Measurements from ENCODE around the gene ZNF506. TPM values are rescaled to one million over a fixed set of nuclear protein-coding genes. Genes with fewer than 3 reads are reported as not detected.
"Not testable (repeated sequence)": the region's sequence is repeated elsewhere in the genome, so short reads cannot be mapped to it uniquely, and the experiment has no call there.

ZNF506 gene
- total RNA-seq, 3 donors from 2014 or later, result 18.4 to 31.7 (median 25.7) TPM

GRCh38 chr19:19858751-19859150 is 37.2 kb upstream of the ZNF506 start:
- intact Hi-C loops (cut with DNase I, micrococcal nuclease), result no loop called here
- H3K4me3 ChIP-seq, result no peak overlapping the region
- H3K9me3 ChIP-seq, result no peaks in the 10 kb centered on the region
- no peak for DNase-seq
- H3K36me3 ChIP-seq (ENCODE audit: low read depth), result no peaks in the 10 kb centered on the region
- no peak for TF ChIP-seq CTCF (IDR thresholded peaks at IDR 0.05)
- H3K4me1 ChIP-seq (ENCODE audit: low read depth), result no peaks in the 10 kb centered on the region
- ATAC-seq, result no peak

GRCh38 chr19:19851740-19852139 is 30.2 kb upstream of the ZNF506 start:
- intact Hi-C loops (cut with DNase I, micrococcal nuclease); ATAC-seq; H3K4me3 ChIP-seq; H3K4me1 ChIP-seq (ENCODE audit: low read depth); DNase-seq; H3K36me3 ChIP-seq (ENCODE audit: low read depth): not testable (repeated sequence)
- peaks cover 13% of the 10 kb centered on the region for H3K9me3 ChIP-seq

GRCh38 chr19:19849056-19849455 is 27.5 kb upstream of the ZNF506 start:
- intact Hi-C loops (cut with DNase I, micrococcal nuclease), result no loop called here
- no peaks in the 10 kb centered on the region for H3K36me3 ChIP-seq (ENCODE audit: low read depth)
- ATAC-seq (no peak), DNase-seq (no peak)
- no peak for TF ChIP-seq CTCF (IDR thresholded peaks at IDR 0.05)
- no peak overlapping the region for H3K4me3 ChIP-seq
- H3K9me3 ChIP-seq, result peaks cover 25% of the 10 kb centered on the region
- no peaks in the 10 kb centered on the region for H3K4me1 ChIP-seq (ENCODE audit: low read depth)

- peaks cover 36% of the 10 kb centered on the region for H3K9me3 ChIP-seq
- intact Hi-C loops (cut with DNase I, micrococcal nuclease), result no loop called here
- ATAC-seq (no peak), DNase-seq (no peak)
- no peak for TF ChIP-seq CTCF (IDR thresholded peaks at IDR 0.05)
- H3K36me3 ChIP-seq (ENCODE audit: low read depth), result no peaks in the 10 kb centered on the region
- H3K4me1 ChIP-seq (ENCODE audit: low read depth), result no peaks in the 10 kb centered on the region
- H3K4me3 ChIP-seq, result no peak overlapping the region
Observed at GRCh38 chr19:19847781-19848180, 26.2 kb upstream of the ZNF506 start.

GRCh38 chr19:19835560-19836038 is 14.0 kb upstream of the ZNF506 start:
- Histone ChIP-seq H3K4me3 (no peak overlapping the region), H3K9me3 (peaks cover 92% of the 10 kb centered on the region), H3K36me3 (ENCODE audit: low read depth) (no peaks in the 10 kb centered on the region), H3K4me1 (ENCODE audit: low read depth) (no peaks in the 10 kb centered on the region)
- no peak for DNase-seq
- intact Hi-C loops (cut with DNase I, micrococcal nuclease), result no loop called here
- ATAC-seq, result no peak
- TF ChIP-seq CTCF (IDR thresholded peaks at IDR 0.05), result no peak

GRCh38 chr19:19826875-19827274 is 5.3 kb upstream of the ZNF506 start:
- intact Hi-C loops (cut with DNase I, micrococcal nuclease), result no loop called here
- DNase-seq (no peak), ATAC-seq (no peak)
- H3K36me3 ChIP-seq (ENCODE audit: low read depth), result no peaks in the 10 kb centered on the region
- no peaks in the 10 kb centered on the region for H3K4me1 ChIP-seq (ENCODE audit: low read depth)
- no peak for TF ChIP-seq CTCF (IDR thresholded peaks at IDR 0.05)
- no peak overlapping the region for H3K4me3 ChIP-seq
- H3K9me3 ChIP-seq, result peaks cover 66% of the 10 kb centered on the region
